Calu3 (cell line): ENCODE data around the gene VPS37C. TPM values are rescaled to one million over a fixed set of nuclear protein-coding genes. Genes with fewer than 3 reads are reported as not detected.

Experiments
- BruUV-seq: library from RNA; stranded (reverse); fragments of 400-500 nt; replicated peaks from 2 replicates; lab custom pipeline; 2021; lab: Mats Ljungman, UMichigan
- CTCF ChIA-PET: fragments of 300-600 bp; sonication (Branson Sonifier 250); formaldehyde crosslinking; loops from one replicate; lab custom pipeline; 2022; ENCODE audit warnings: antibody characterized with exemption; lab: Charles Lee
- DNase-seq: peaks from one replicate; pipeline ENCODE4 v3.0.0; 2022
- H3K27ac Mint-ChIP-seq: one replicate; pipeline ENCODE4 v1.8.0; 2022; ENCODE audit warnings: mixed read lengths; ENCODE audit not compliant: unreplicated experiment
- H3K27me3 Mint-ChIP-seq: one replicate; pipeline ENCODE4 v1.8.0; 2022; ENCODE audit warnings: mixed read lengths; ENCODE audit not compliant: unreplicated experiment
- H3K36me3 Mint-ChIP-seq: one replicate; pipeline ENCODE4 v1.8.0; 2022; ENCODE audit warnings: mild to moderate bottlenecking, moderate library complexity, mixed read lengths; ENCODE audit not compliant: insufficient read depth, unreplicated experiment
- H3K4me1 Mint-ChIP-seq: one replicate; pipeline ENCODE4 v1.8.0; 2022; ENCODE audit warnings: mild to moderate bottlenecking, low read depth, mixed read lengths; ENCODE audit not compliant: unreplicated experiment
- H3K4me3 Mint-ChIP-seq: one replicate; pipeline ENCODE4 v1.8.0; 2022; ENCODE audit warnings: mild to moderate bottlenecking, low read depth, moderate library complexity, mixed read lengths; ENCODE audit not compliant: unreplicated experiment
- H3K9me3 Mint-ChIP-seq: one replicate; pipeline ENCODE4 v1.8.0; 2022; ENCODE audit warnings: low read depth, mixed read lengths; ENCODE audit not compliant: unreplicated experiment
- intact Hi-C: fragments of 100-400 bp; cut with micrococcal nuclease; formaldehyde crosslinking; loops from one replicate; pipeline ENCODE4 v1.10.0; 2022; ENCODE audit not compliant: unreplicated experiment
- total RNA-seq: library from RNA; stranded (reverse); gene quantifications from 2 replicates; pipeline ENCODE4 v1.2.3, GENCODE V29; 2022
- TF ChIP-seq, protein P1 (sequence below): fragments of 200-600 bp; IDR thresholded peaks from one replicate; pipeline ENCODE4 v1.8.0; 2022; ENCODE audit warnings: antibody characterized with exemption; ENCODE audit not compliant: unreplicated experiment

VPS37C gene
- total RNA-seq, 1 experiment from 2014 or later = 22.7 TPM

DNA sequence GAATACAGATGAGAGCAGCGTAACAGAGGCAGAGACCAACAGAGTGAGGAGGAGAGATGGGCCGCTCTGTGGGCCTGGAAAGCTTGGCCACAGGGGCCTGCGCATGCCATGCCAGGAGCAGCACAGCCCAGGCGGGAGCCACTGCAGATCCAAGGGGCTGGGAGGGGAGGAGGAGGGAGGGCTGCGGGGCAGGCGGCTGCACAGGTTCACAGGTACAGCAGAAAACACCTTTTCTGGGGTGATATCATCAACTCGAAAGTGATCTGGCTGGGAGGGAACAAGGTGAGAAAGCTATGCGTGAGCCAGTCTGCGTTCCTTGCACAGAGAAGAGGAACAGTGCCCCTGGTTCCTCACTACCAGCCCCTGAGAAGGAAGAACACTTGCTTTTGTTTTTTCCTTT, 14.8 kb downstream of the VPS37C start:
- Mint-ChIP-seq H3K27ac (no peak overlapping the region), H3K4me3 (no peak overlapping the region), H3K36me3 (peaks cover 16% of the 10 kb centered on the region), H3K4me1 (peaks cover 42% of the 10 kb centered on the region), H3K9me3 (no peaks in the 10 kb centered on the region), H3K27me3 (no peaks in the 10 kb centered on the region)
- CTCF ChIA-PET = no interaction called here
- intact Hi-C loops = no loop called here
- BruUV-seq = no TSS peak
- TF ChIP-seq, protein P1, sequence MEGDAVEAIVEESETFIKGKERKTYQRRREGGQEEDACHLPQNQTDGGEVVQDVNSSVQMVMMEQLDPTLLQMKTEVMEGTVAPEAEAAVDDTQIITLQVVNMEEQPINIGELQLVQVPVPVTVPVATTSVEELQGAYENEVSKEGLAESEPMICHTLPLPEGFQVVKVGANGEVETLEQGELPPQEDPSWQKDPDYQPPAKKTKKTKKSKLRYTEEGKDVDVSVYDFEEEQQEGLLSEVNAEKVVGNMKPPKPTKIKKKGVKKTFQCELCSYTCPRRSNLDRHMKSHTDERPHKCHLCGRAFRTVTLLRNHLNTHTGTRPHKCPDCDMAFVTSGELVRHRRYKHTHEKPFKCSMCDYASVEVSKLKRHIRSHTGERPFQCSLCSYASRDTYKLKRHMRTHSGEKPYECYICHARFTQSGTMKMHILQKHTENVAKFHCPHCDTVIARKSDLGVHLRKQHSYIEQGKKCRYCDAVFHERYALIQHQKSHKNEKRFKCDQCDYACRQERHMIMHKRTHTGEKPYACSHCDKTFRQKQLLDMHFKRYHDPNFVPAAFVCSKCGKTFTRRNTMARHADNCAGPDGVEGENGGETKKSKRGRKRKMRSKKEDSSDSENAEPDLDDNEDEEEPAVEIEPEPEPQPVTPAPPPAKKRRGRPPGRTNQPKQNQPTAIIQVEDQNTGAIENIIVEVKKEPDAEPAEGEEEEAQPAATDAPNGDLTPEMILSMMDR = no peak
- no peak for DNase-seq

DNA sequence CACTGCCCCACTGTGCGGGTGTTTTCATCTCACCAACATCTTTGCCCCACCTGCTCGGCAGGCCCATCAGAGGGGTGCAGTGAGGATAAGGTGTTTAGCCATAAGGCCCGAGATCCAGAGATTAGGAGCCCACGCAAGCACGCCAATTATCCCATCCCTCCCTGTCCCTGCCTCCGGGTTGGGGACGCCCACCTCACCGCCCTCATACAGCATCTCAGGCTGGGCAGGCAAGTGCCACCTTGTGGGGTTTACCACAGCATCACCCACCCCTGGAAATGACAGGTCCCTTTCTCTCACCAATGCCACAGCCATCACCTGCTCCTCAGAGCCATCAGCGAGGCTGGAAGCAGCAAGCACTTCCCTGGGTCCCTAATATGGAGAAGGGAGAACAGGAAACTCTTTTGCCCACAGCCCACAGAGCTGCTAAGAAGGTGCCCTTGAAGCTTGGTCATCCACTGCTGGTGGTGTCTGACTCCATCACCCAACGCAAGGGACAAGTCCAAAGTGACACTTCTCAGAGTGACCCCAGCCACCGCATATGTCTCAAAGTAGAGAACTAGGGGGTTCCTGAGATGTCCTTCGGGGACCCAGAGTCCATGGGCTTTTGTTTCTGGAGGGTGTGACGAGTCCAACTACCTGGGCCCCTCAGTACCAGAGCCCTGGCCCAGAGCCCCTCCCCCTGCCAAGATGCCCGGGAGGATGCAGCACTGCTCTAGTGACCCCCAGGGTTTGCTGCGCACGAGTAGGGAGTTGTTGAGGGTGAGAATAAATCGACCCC, 15.8 kb downstream of the VPS37C start:
- intact Hi-C loops = no loop called here
- Mint-ChIP-seq H3K36me3 (peaks cover 15% of the 10 kb centered on the region), H3K27me3 (no peaks in the 10 kb centered on the region), H3K9me3 (no peaks in the 10 kb centered on the region), H3K4me3 (no peak overlapping the region), H3K27ac (no peak overlapping the region), H3K4me1 (peaks cover 36% of the 10 kb centered on the region)
- TF ChIP-seq, protein P1 = no peak
- CTCF ChIA-PET = no interaction called here
- no peak for DNase-seq
- no TSS peak for BruUV-seq

DNA sequence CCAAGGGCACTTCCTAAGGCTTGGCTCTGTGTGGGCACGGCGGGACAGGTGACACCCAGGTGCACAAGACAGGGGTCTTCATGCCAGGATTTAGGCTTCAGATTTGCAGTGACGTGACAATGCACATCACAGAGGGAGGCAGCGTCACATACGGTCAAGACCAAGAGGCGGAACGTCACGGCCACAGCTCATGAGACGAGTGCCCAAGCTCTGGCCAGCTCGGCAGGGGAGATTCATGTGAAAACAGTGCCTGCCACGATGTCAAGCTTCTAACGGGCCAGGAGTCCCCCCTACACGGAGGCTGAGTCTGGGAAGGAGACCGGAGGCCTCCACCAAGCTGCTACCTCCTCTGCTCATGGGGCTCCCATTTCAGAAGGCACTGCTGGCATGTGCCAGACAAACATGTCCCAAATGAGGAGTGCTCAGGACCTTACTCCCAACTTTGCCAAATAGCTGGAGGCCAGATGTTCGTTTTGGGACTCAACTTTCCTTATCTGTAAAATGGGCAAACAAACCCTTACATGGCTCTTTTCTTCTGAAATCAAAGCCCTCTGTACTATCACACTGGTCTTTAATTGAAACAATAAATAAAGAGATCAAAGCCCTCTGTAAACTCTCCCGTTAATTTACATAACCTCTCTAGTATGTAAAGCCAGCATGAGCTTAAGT, 16.6 kb downstream of the VPS37C start:
- H3K36me3 Mint-ChIP-seq = peaks cover 7% of the 10 kb centered on the region
- no peak overlapping the region for H3K27ac Mint-ChIP-seq
- TF ChIP-seq, protein P1 = no peak
- no TSS peak for BruUV-seq
- no peak for DNase-seq
- H3K4me3 Mint-ChIP-seq = no peak overlapping the region
- intact Hi-C loops = no loop called here
- CTCF ChIA-PET = interaction anchor here (0.6 kb wide), 1 partner anchor 273 kb away, joined by 3 read pairs; no protein-coding TSS in a partner anchor
- H3K9me3 Mint-ChIP-seq = no peaks in the 10 kb centered on the region
- peaks cover 29% of the 10 kb centered on the region for H3K4me1 Mint-ChIP-seq
- H3K27me3 Mint-ChIP-seq = no peaks in the 10 kb centered on the region

DNA sequence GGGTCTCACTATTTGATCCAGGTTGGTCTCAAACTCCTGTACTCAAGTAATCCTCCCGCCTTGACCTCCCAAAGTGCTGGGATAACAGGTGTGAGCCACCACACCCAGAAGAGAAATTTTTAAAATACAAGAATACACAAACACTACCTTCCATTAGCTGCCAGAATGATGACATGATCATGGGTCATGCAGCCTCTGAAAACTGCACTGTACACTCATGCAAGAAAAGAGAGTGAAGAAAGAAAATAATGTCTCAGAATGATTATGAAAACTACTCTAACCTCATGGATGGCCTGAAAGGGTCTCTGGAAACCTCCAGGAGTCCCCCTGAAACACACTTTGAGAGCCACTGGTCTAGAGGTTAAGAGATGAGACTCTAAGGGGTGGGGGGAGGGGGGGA, 18.8 kb downstream of the VPS37C start:
- DNase-seq = no peak
- Mint-ChIP-seq H3K36me3 (peaks cover 7% of the 10 kb centered on the region), H3K9me3 (no peaks in the 10 kb centered on the region), H3K4me3 (no peak overlapping the region), H3K27me3 (no peaks in the 10 kb centered on the region), H3K27ac (no peak overlapping the region), H3K4me1 (peaks cover 24% of the 10 kb centered on the region)
- intact Hi-C loops = no loop called here
- CTCF ChIA-PET = interaction anchor here (0.6 kb wide), 1 partner anchor 18 kb away, joined by 3 read pairs; no protein-coding TSS in a partner anchor
- no TSS peak for BruUV-seq
- TF ChIP-seq, protein P1 = no peak
